IMR-90 (cell line): ENCODE data around the gene TBC1D4. TPM values are rescaled to one million over a fixed set of nuclear protein-coding genes. Genes with fewer than 3 reads are reported as not detected.

ENCODE experiments used
- ATAC-seq: fragments of 200-7000 bp; cut with Tn5 transposase; 2 replicates; pipeline ENCODE4 v1.9.1; 2020; ENCODE audit warnings: low read depth, mild to moderate bottlenecking, moderate library complexity
- BruUV-seq: library from RNA; stranded (reverse); fragments of 400-500 nt; replicated peaks from 2 replicates; lab custom pipeline; 2021; lab: Mats Ljungman, UMichigan
- CTCF ChIA-PET: fragments of 300-600 bp; formaldehyde crosslinking; extraction: SDS; loops from one replicate; lab custom pipeline; 2021; ENCODE audit warnings: antibody characterized with exemption; lab: Yijun Ruan, JAX
- POLR2A ChIA-PET: fragments of 300-600 bp; sonication (Branson Sonifier 250); formaldehyde crosslinking; loops from one replicate; lab custom pipeline; 2022; ENCODE audit warnings: antibody characterized with exemption; ENCODE audit not compliant: unreplicated experiment; lab: Charles Lee
- DNase-seq: peaks from one replicate; pipeline ENCODE4 v3.0.0; 2013
- H2AFZ ChIP-seq: replicated peaks from 2 replicates; pipeline ENCODE3; 2013; ENCODE audit warnings: low read length, mild to moderate bottlenecking; ENCODE audit not compliant: poor library complexity
- H2AK5ac ChIP-seq: 2 replicates; pipeline ENCODE4 v1.6.1; 2013; ENCODE audit warnings: low read depth, low read length, inconsistent platforms
- H2AK9ac ChIP-seq: replicated peaks from 2 replicates; pipeline ENCODE3; 2013; ENCODE audit warnings: mild to moderate bottlenecking, low read depth, low read length, moderate library complexity; ENCODE audit not compliant: poor library complexity
- H2BK120ac ChIP-seq: 2 replicates; pipeline ENCODE4 v1.6.1; 2013; ENCODE audit warnings: low read depth, low read length, inconsistent platforms
- H2BK15ac ChIP-seq: 3 replicates; pipeline ENCODE4 v1.6.1; 2013; ENCODE audit warnings: low read depth, low read length, inconsistent platforms
- H2BK20ac ChIP-seq: 2 replicates; pipeline ENCODE4 v1.6.1; 2013; ENCODE audit warnings: low read depth, mild to moderate bottlenecking, inconsistent platforms, low read length, moderate library complexity
- H2BK5ac ChIP-seq: 2 replicates; pipeline ENCODE4 v1.6.1; 2013; ENCODE audit warnings: mild to moderate bottlenecking, low read depth, low read length, inconsistent platforms; ENCODE audit not compliant: poor library complexity, severe bottlenecking
- H3K14ac ChIP-seq: replicated peaks from 2 replicates; pipeline ENCODE4 v1.6.1; 2013; ENCODE audit warnings: low read depth, low read length, inconsistent platforms
- H3K18ac ChIP-seq: 2 replicates; pipeline ENCODE4 v1.6.1; 2013; ENCODE audit warnings: low read depth, low read length, control low read depth
- H3K23ac ChIP-seq: 2 replicates; pipeline ENCODE4 v1.6.1; 2013; ENCODE audit warnings: low read depth, low read length, inconsistent platforms
- H3K27ac ChIP-seq: 2 replicates; pipeline ENCODE4 v1.5.1; 2013; ENCODE audit warnings: mild to moderate bottlenecking, control low read depth, low read length; ENCODE audit not compliant: insufficient read depth
- H3K27me3 ChIP-seq: 2 replicates; pipeline ENCODE4 v1.6.1; 2013; ENCODE audit warnings: low read length; ENCODE audit not compliant: control insufficient read depth, insufficient read depth
- H3K36me3 ChIP-seq: 2 replicates; pipeline ENCODE4 v1.6.1; 2013; ENCODE audit warnings: low read length, mixed read lengths; ENCODE audit not compliant: control insufficient read depth, insufficient read depth
- H3K4ac ChIP-seq: 2 replicates; pipeline ENCODE4 v1.6.1; 2013; ENCODE audit warnings: low read depth, low read length, inconsistent platforms
- H3K4me1 ChIP-seq: 2 replicates; pipeline ENCODE4 v1.6.1; 2013; ENCODE audit warnings: low read length, mixed read lengths; ENCODE audit not compliant: control insufficient read depth, insufficient read depth
- H3K4me2 ChIP-seq: 2 replicates; pipeline ENCODE4 v1.6.1; 2013; ENCODE audit warnings: low read depth, mild to moderate bottlenecking, control low read depth, low read length, moderate library complexity
- H3K4me3 ChIP-seq: 2 replicates; pipeline ENCODE4 v1.5.1; 2013; ENCODE audit warnings: low read depth, mild to moderate bottlenecking, control low read depth, low read length, moderate library complexity; ENCODE audit not compliant: insufficient read depth
- H3K56ac ChIP-seq: 2 replicates; pipeline ENCODE4 v1.6.1; 2013; ENCODE audit warnings: low read length, inconsistent platforms; ENCODE audit not compliant: insufficient read depth; ENCODE audit errors: extremely low read depth
- H3K79me1 ChIP-seq, 2 experiments: 2 replicates each; pipeline ENCODE4 v1.6.1; 2013; ENCODE audit warnings: low read length in 2 of 2, inconsistent platforms in 1 of 2, low read depth in 1 of 2
- H3K9ac ChIP-seq: 2 replicates; pipeline ENCODE4 v1.6.1; 2013; ENCODE audit warnings: low read depth, low read length, control low read depth
- H3K9me1 ChIP-seq: 2 replicates; pipeline ENCODE4 v1.6.1; 2013; ENCODE audit warnings: low read length, inconsistent platforms; ENCODE audit not compliant: insufficient read depth
- H3K9me3 ChIP-seq: 2 replicates; pipeline ENCODE4 v1.6.1; 2013; ENCODE audit warnings: low read length; ENCODE audit not compliant: control insufficient read depth, insufficient read depth
- H4K20me1 ChIP-seq: 2 replicates; pipeline ENCODE4 v1.6.1; 2013; ENCODE audit warnings: low read length, inconsistent platforms; ENCODE audit not compliant: insufficient read depth
- H4K5ac ChIP-seq: 2 replicates; pipeline ENCODE4 v1.6.1; 2013; ENCODE audit warnings: mild to moderate bottlenecking, low read depth, low read length, control low read depth
- H4K8ac ChIP-seq, 2 experiments: 2 replicates each; pipeline ENCODE4 v1.6.1; 2013; ENCODE audit warnings: low read depth in 2 of 2, low read length in 2 of 2, control low read depth in 1 of 2, inconsistent platforms in 1 of 2
- H4K91ac ChIP-seq: 2 replicates; pipeline ENCODE4 v1.6.1; 2013; ENCODE audit warnings: low read depth, low read length, inconsistent platforms; ENCODE audit not compliant: insufficient read depth
- BHLHE40 ChIP-seq: fragments of 150-350 bp; IDR thresholded peaks from 2 replicates; pipeline ENCODE4 v1.6.1; 2016; ENCODE audit warnings: mild to moderate bottlenecking, low read depth, low read length
- CHD1 ChIP-seq: IDR thresholded peaks from 2 replicates; pipeline ENCODE4 v1.6.1; 2012; ENCODE audit warnings: low read depth, low read length, improper control_type of control experiment
- CTCF ChIP-seq: conservative IDR thresholded peaks from 2 replicates; pipeline ENCODE4 v1.5.1; 2012; ENCODE audit warnings: mild to moderate bottlenecking, low read depth, low read length, improper control_type of control experiment
- ELK1 ChIP-seq: fragments of 150-350 bp; IDR thresholded peaks from 2 replicates; pipeline ENCODE4 v1.6.1; 2016; ENCODE audit warnings: low read depth, mild to moderate bottlenecking, low read length, moderate library complexity, borderline replicate concordance
- FOS ChIP-seq: fragments of 150-350 bp; IDR thresholded peaks from 2 replicates; pipeline ENCODE4 v1.6.1; 2016; ENCODE audit warnings: low read depth, low read length
- MAFK ChIP-seq: IDR thresholded peaks from 2 replicates; pipeline ENCODE4 v1.6.1; 2012; ENCODE audit warnings: low read depth, low read length, improper control_type of control experiment
- MAZ ChIP-seq: IDR thresholded peaks from 2 replicates; pipeline ENCODE4 v1.6.1; 2012; ENCODE audit warnings: low read depth, mild to moderate bottlenecking, low read length, improper control_type of control experiment, moderate library complexity, borderline replicate concordance
- MXI1 ChIP-seq: IDR thresholded peaks from 2 replicates; pipeline ENCODE4 v1.6.1; 2012; ENCODE audit warnings: low read depth, mild to moderate bottlenecking, low read length, moderate library complexity, borderline replicate concordance
- NFE2L2 ChIP-seq: fragments of 150-350 bp; IDR thresholded peaks from 2 replicates; pipeline ENCODE4 v1.6.1; 2016; ENCODE audit warnings: low read depth, mild to moderate bottlenecking, low read length
- POLR2A ChIP-seq: IDR thresholded peaks from 2 replicates; pipeline ENCODE4 v1.6.1; 2012; ENCODE audit warnings: mild to moderate bottlenecking, low read depth, low read length
- RAD21 ChIP-seq: IDR thresholded peaks from 2 replicates; pipeline ENCODE4 v1.6.1; 2012; ENCODE audit warnings: low read length, improper control_type of control experiment
- RCOR1 ChIP-seq: IDR thresholded peaks from 2 replicates; pipeline ENCODE4 v1.6.1; 2012; ENCODE audit warnings: mild to moderate bottlenecking, low read length, improper control_type of control experiment; ENCODE audit not compliant: insufficient replicate concordance
- RFX5 ChIP-seq: IDR thresholded peaks from 2 replicates; pipeline ENCODE4 v1.8.0; 2012; ENCODE audit warnings: low read depth, mild to moderate bottlenecking, low read length, moderate library complexity
- SMC3 ChIP-seq: fragments of 150-350 bp; IDR thresholded peaks from 2 replicates; pipeline ENCODE4 v1.6.1; 2016; ENCODE audit warnings: low read depth, mild to moderate bottlenecking, antibody characterized with exemption, low read length, moderate library complexity
- USF2 ChIP-seq: fragments of 150-350 bp; IDR thresholded peaks from 2 replicates; pipeline ENCODE4 v1.6.1; 2017; ENCODE audit warnings: mild to moderate bottlenecking, antibody characterized with exemption, low read length, low read depth
- WGBS, 2 experiments: methylation state at CpG; one replicate each; pipeline versions ENCODE4 v1.1.5 to v1.1.7; 2013; ENCODE audit warnings: missing lambda C conversion rate in 2 of 2; ENCODE audit not compliant: insufficient read length in 1 of 2; ENCODE audit errors: extremely low coverage in 2 of 2; 5-methylcytosine and 5-hydroxymethylcytosine counted together
- dilution Hi-C: fragments of 300-500 bp; cut with HindIII; formaldehyde crosslinking; loops from one replicate; pipeline ENCODE4 v1.14.3; 2018; ENCODE audit warnings: low sequenced_read_pairs; ENCODE audit not compliant: unreplicated experiment
- in situ Hi-C: fragments of 300-500 bp; cut with MboI; formaldehyde crosslinking; loops from 3 replicates; pipeline ENCODE4 v1.14.3; 2019; ENCODE audit warnings: low sequenced_read_pairs, inconsistent platforms, mixed read lengths
- intact Hi-C: fragments of 100-400 bp; cut with micrococcal nuclease; formaldehyde crosslinking; loops from 2 replicates; pipeline ENCODE4 v1.10.0; 2022
- polyA plus RNA-seq, 3 experiments: library from polyadenylated mRNA; depleted of rRNA; stranded (reverse); fragments of >200 nt; gene quantifications; 2 replicates each; pipeline ENCODE4 v1.2.3, GENCODE V29; 2012; ENCODE audit warnings: low replicate concordance in 1 of 3
- total RNA-seq: library from RNA; depleted of rRNA; stranded (reverse); fragments of >200 nt; gene quantifications from 2 replicates; pipeline ENCODE4 v1.2.3, GENCODE V29; 2012

Gene TBC1D4
- total and polyA plus RNA-seq, 2 of the 4 experiments (the other 2 are of a cell fraction) = 7.5 to 22.8 TPM

GRCh38 chr13:75422028-75422427 is 59.9 kb downstream of the TBC1D4 start:
- H3K4ac ChIP-seq = no peak overlapping the region
- ChIA-PET POLR2A (no interaction called here), CTCF (interaction anchor here (0.7 kb wide), 1 partner anchor 123 kb away, joined by 3 read pairs; no protein-coding TSS in a partner anchor)
- no peak overlapping the region for H2BK15ac ChIP-seq
- no peak overlapping the region for H2BK20ac ChIP-seq
- H2AK9ac ChIP-seq = no peak overlapping the region
- H3K14ac ChIP-seq = no peak overlapping the region
- peaks cover 2% of the 10 kb centered on the region; the same call in 1 of the 2 replicates for H3K4me1 ChIP-seq
- TF ChIP-seq ELK1 (no peak), CHD1 (no peak), RAD21 (no peak), MAZ (no peak), BHLHE40 (no peak), MAFK (no peak), CTCF (no peak), NFE2L2 (no peak), MXI1 (no peak), FOS (no peak), USF2 (no peak), SMC3 (no peak), RFX5 (no peak), RCOR1 (no peak), POLR2A (no peak)
- no peak overlapping the region for H4K5ac ChIP-seq
- no peak overlapping the region for H4K8ac ChIP-seq
- ATAC-seq (no peak), DNase-seq (no peak)
- H4K91ac ChIP-seq = no peak overlapping the region
- peaks cover 0 to 2% of the 10 kb centered on the region in 2 experiments; a peak in 2 of 4 replicates for H3K79me1 ChIP-seq
- H4K20me1 ChIP-seq = no peaks in the 10 kb centered on the region
- no peak overlapping the region for H2BK120ac ChIP-seq
- H3K27ac ChIP-seq = no peak overlapping the region
- in situ Hi-C loops = no loop called here
- H3K36me3 ChIP-seq = no peaks in the 10 kb centered on the region
- no peak overlapping the region for H2AK5ac ChIP-seq
- WGBS, 2 experiments = no CpG with 5 or more reads among the region's 1 CpG
- no peak overlapping the region for H3K56ac ChIP-seq
- no peak overlapping the region for H3K4me2 ChIP-seq
- H2BK5ac ChIP-seq = no peak overlapping the region
- intact Hi-C loops = no loop called here
- no peak overlapping the region for H3K18ac ChIP-seq
- dilution Hi-C loops = no loop called here
- H3K23ac ChIP-seq = no peak overlapping the region
- H3K9me1 ChIP-seq = peaks cover 2% of the 10 kb centered on the region
- H3K27me3 ChIP-seq = no peaks in the 10 kb centered on the region
- no TSS peak for BruUV-seq
- no peak overlapping the region for H2AFZ ChIP-seq
- H3K4me3 ChIP-seq = no peak overlapping the region
- H3K9me3 ChIP-seq = no peaks in the 10 kb centered on the region
- H3K9ac ChIP-seq = no peak overlapping the region
